CD4-positive, alpha-beta memory T cell (primary cell): ENCODE results near the gene SMG7. TPM values are rescaled to one million over a fixed set of nuclear protein-coding genes. Genes with fewer than 3 reads are reported as not detected.
A peak's percentile ranks its signal among the peaks of the same experiment; 100 is the strongest.

ENCODE experiments used
- CTCF ChIA-PET: fragments of 350-600 bp; sonication (Branson Sonifier 250); formaldehyde crosslinking; loops from one replicate; lab custom pipeline; 2021; ENCODE audit warnings: inconsistent platforms; ENCODE audit not compliant: partially characterized antibody; lab: Charles Lee
- POLR2A ChIA-PET: fragments of 350-600 bp; sonication (Branson Sonifier 250); formaldehyde crosslinking; loops from one replicate; lab custom pipeline; 2021; ENCODE audit not compliant: partially characterized antibody; lab: Charles Lee
- DNase-seq, 5 donors: peaks; one replicate each; pipeline versions ENCODE4 v3.0.0 to v3.0.0-alpha.2; 2020 to 2022; ENCODE audit warnings: mixed read lengths in 1 of 5
- H3K27ac ChIP-seq: one replicate; pipeline ENCODE4 v1.7.0; 2013; ENCODE audit warnings: low read depth, low read length
- H3K27me3 ChIP-seq: 2 replicates; pipeline ENCODE4 v1.7.0; 2013; ENCODE audit warnings: mild to moderate bottlenecking, low read length, moderate library complexity; ENCODE audit not compliant: insufficient read depth
- H3K36me3 ChIP-seq: 2 replicates; pipeline ENCODE4 v1.7.0; 2013; ENCODE audit warnings: mild to moderate bottlenecking, low read length, moderate library complexity; ENCODE audit not compliant: insufficient read depth
- H3K4me1 ChIP-seq: 2 replicates; pipeline ENCODE4 v1.7.0; 2013; ENCODE audit warnings: mild to moderate bottlenecking, low read length, moderate library complexity; ENCODE audit not compliant: insufficient read depth
- H3K4me3 ChIP-seq, 2 donors: one replicate each; pipeline ENCODE4 v1.7.0; 2013; ENCODE audit warnings: low read length in 2 of 2, mild to moderate bottlenecking in 1 of 2
- H3K9me3 ChIP-seq, 2 donors: one replicate each; pipeline ENCODE4 v1.7.0; 2013; ENCODE audit warnings: low read length in 2 of 2, control low read depth in 1 of 2; ENCODE audit not compliant: control insufficient read depth in 1 of 2
- H3K27ac Mint-ChIP-seq, 7 donors: one replicate each; pipeline ENCODE4 v1.8.0; 2020 to 2021; ENCODE audit warnings: mixed read lengths in 7 of 7, mild to moderate bottlenecking in 6 of 7, inconsistent platforms in 3 of 7, moderate library complexity in 3 of 7
- H3K27me3 Mint-ChIP-seq, 2 donors: one replicate each; pipeline ENCODE4 v1.8.0; 2020 to 2021; ENCODE audit warnings: mixed read lengths in 2 of 2
- H3K36me3 Mint-ChIP-seq, 2 donors: one replicate each; pipeline ENCODE4 v1.8.0; 2020 to 2021; ENCODE audit warnings: mixed read lengths in 2 of 2, inconsistent platforms in 1 of 2, mild to moderate bottlenecking in 1 of 2
- H3K4me1 Mint-ChIP-seq, 4 donors: one replicate each; pipeline ENCODE4 v1.8.0; 2020 to 2021; ENCODE audit warnings: mixed read lengths in 4 of 4, mild to moderate bottlenecking in 1 of 4
- H3K4me3 Mint-ChIP-seq, 8 donors: one replicate each; pipeline ENCODE4 v1.8.0; 2020 to 2021; ENCODE audit warnings: mixed read lengths in 8 of 8, mild to moderate bottlenecking in 7 of 8, moderate library complexity in 6 of 8, inconsistent platforms in 3 of 8
- H3K9me3 Mint-ChIP-seq, 8 donors: one replicate each; pipeline ENCODE4 v1.8.0; 2020 to 2021; ENCODE audit warnings: mixed read lengths in 8 of 8, mild to moderate bottlenecking in 5 of 8, inconsistent platforms in 3 of 8, moderate library complexity in 1 of 8
- intact Hi-C: fragments of 100-400 bp; cut with micrococcal nuclease; formaldehyde crosslinking; loops from one replicate; pipeline ENCODE4 v1.15.1; 2023
- polyA plus RNA-seq, 2 donors: library from polyadenylated mRNA; unstranded; fragments of 300-500 nt; fragmentation: Illumina TruSeq; gene quantifications; one replicate each; pipeline ENCODE4 v1.2.3, GENCODE V29; 2021
- total RNA-seq, 2 experiments: library from RNA; stranded (reverse); gene quantifications; one replicate each; pipeline ENCODE4 v1.2.3, GENCODE V29; 2021

The SMG7 gene
- total and polyA plus RNA-seq, 4 experiments from 2014 or later, result 15.0 to 66.5 (median 52.0) TPM

GRCh38 chr1:183522104-183522503 is 49.8 kb downstream of the SMG7 start:
- Mint-ChIP-seq H3K9me3 (no peaks in the 10 kb centered on the region), H3K27me3 (no peaks in the 10 kb centered on the region), H3K36me3 (peaks cover 44 to 56% of the 10 kb centered on the region in 2 donors), H3K27ac (peak overlapping the region in 3 of 7 donors; percentile 0 to 60 (median 13)), H3K4me3 (no peak overlapping the region), H3K4me1 (peaks cover 0 to 9% (median 2%) of the 10 kb centered on the region in 4 donors)
- H3K27me3 ChIP-seq, result no peaks in the 10 kb centered on the region
- no peaks in the 10 kb centered on the region for H3K4me1 ChIP-seq
- peaks cover 35% of the 10 kb centered on the region for H3K36me3 ChIP-seq
- no peak overlapping the region for H3K27ac ChIP-seq
- H3K9me3 ChIP-seq, result no peaks in the 10 kb centered on the region
- no peak overlapping the region for H3K4me3 ChIP-seq
- POLR2A ChIA-PET, result no interaction called here
- DNase-seq, result no peak
- intact Hi-C loops, result no loop called here
- CTCF ChIA-PET, result interaction anchor here (1.5 to 1.7 kb wide), 2 partner anchors 9 to 19 kb away, joined by 4 to 8 read pairs; no protein-coding TSS in a partner anchor

- Mint-ChIP-seq H3K9me3 (no peaks in the 10 kb centered on the region), H3K27me3 (no peaks in the 10 kb centered on the region), H3K36me3 (peaks cover 44 to 65% of the 10 kb centered on the region in 2 donors), H3K4me1 (peaks cover 0 to 4% (median 0%) of the 10 kb centered on the region in 4 donors), H3K27ac (no peak overlapping the region), H3K4me3 (no peak overlapping the region)
- CTCF ChIA-PET, result interaction anchor here (0.9 kb wide), 1 partner anchor 59 kb away, joined by 3 read pairs; no protein-coding TSS in a partner anchor
- H3K9me3 ChIP-seq, result no peaks in the 10 kb centered on the region
- no peak overlapping the region for H3K4me3 ChIP-seq
- H3K27me3 ChIP-seq, result no peaks in the 10 kb centered on the region
- DNase-seq, result no peak
- no peak overlapping the region for H3K27ac ChIP-seq
- POLR2A ChIA-PET, result no interaction called here
- no peaks in the 10 kb centered on the region for H3K4me1 ChIP-seq
- intact Hi-C loops, result no loop called here
- H3K36me3 ChIP-seq, result peaks cover 28% of the 10 kb centered on the region
Measured at GRCh38 chr1:183528577-183528976, 56.3 kb downstream of the SMG7 start.

- H3K4me1 ChIP-seq, result no peaks in the 10 kb centered on the region
- intact Hi-C loops, result no loop called here
- H3K4me3 ChIP-seq, result no peak overlapping the region
- H3K27ac ChIP-seq, result no peak overlapping the region
- CTCF ChIA-PET, result no interaction called here
- H3K36me3 ChIP-seq, result peaks cover 30% of the 10 kb centered on the region
- no peaks in the 10 kb centered on the region for H3K9me3 Mint-ChIP-seq
- no peaks in the 10 kb centered on the region for H3K4me1 Mint-ChIP-seq
- H3K4me3 Mint-ChIP-seq, result no peak overlapping the region
- no peaks in the 10 kb centered on the region for H3K9me3 ChIP-seq
- DNase-seq, result no peak
- H3K27me3 Mint-ChIP-seq, result no peaks in the 10 kb centered on the region
- POLR2A ChIA-PET, result interaction anchor here (0.6 kb wide), 1 partner anchor 696 kb away, joined by 3 read pairs; no protein-coding TSS in a partner anchor
- no peaks in the 10 kb centered on the region for H3K27me3 ChIP-seq
- H3K36me3 Mint-ChIP-seq, result peaks cover 57 to 74% of the 10 kb centered on the region in 2 donors
- H3K27ac Mint-ChIP-seq, result peak overlapping the region in 2 of 7 donors; percentile 48 to 81
Measured at GRCh38 chr1:183533617-183534174, 61.4 kb downstream of the SMG7 start.

GRCh38 chr1:183537405-183537804 is 65.1 kb downstream of the SMG7 start:
- Mint-ChIP-seq H3K4me1 (peaks cover 0 to 4% (median 0%) of the 10 kb centered on the region in 4 donors), H3K27me3 (no peaks in the 10 kb centered on the region), H3K4me3 (no peak overlapping the region), H3K36me3 (peaks cover 65 to 70% of the 10 kb centered on the region in 2 donors), H3K9me3 (no peaks in the 10 kb centered on the region), H3K27ac (peak overlapping the region in 4 of 7 donors; percentile 12 to 79 (median 49))
- Histone ChIP-seq H3K4me3 (no peak overlapping the region), H3K27ac (no peak overlapping the region), H3K27me3 (no peaks in the 10 kb centered on the region), H3K9me3 (no peaks in the 10 kb centered on the region), H3K4me1 (no peaks in the 10 kb centered on the region), H3K36me3 (peaks cover 39% of the 10 kb centered on the region)
- CTCF ChIA-PET, result no interaction called here
- intact Hi-C loops, result no loop called here
- DNase-seq, result no peak
- POLR2A ChIA-PET, result no interaction called here

- no peak overlapping the region for H3K27ac ChIP-seq
- peaks cover 54% of the 10 kb centered on the region for H3K36me3 ChIP-seq
- H3K9me3 ChIP-seq, result no peaks in the 10 kb centered on the region
- peaks cover 0 to 5% (median 1%) of the 10 kb centered on the region in 4 donors for H3K4me1 Mint-ChIP-seq
- no peaks in the 10 kb centered on the region for H3K4me1 ChIP-seq
- no peak overlapping the region for H3K4me3 ChIP-seq
- peak overlapping the region in 4 of 7 donors; percentile 8 to 87 (median 28) for H3K27ac Mint-ChIP-seq
- no peak overlapping the region for H3K4me3 Mint-ChIP-seq
- DNase-seq, result peak in 4 of 5 donors; percentile 36 to 47 (median 41)
- no peaks in the 10 kb centered on the region for H3K27me3 ChIP-seq
- no peaks in the 10 kb centered on the region for H3K9me3 Mint-ChIP-seq
- ChIA-PET CTCF (no interaction called here), POLR2A (no interaction called here)
- intact Hi-C loops, result loop anchor here (1.0 to 5.0 kb wide), 3 partner anchors 73 to 373 kb away; no protein-coding TSS in a partner anchor
- peaks cover 68 to 79% of the 10 kb centered on the region in 2 donors for H3K36me3 Mint-ChIP-seq
- no peaks in the 10 kb centered on the region for H3K27me3 Mint-ChIP-seq
Measured at GRCh38 chr1:183543619-183544204, 71.4 kb downstream of the SMG7 start.

GRCh38 chr1:183544598-183545297 is 72.4 kb downstream of the SMG7 start:
- H3K4me1 ChIP-seq, result no peaks in the 10 kb centered on the region
- CTCF ChIA-PET, result interaction anchor here (0.8 to 1.4 kb wide), 2 partner anchors 74 to 80 kb away, joined by 3 read pairs; no protein-coding TSS in a partner anchor
- Mint-ChIP-seq H3K27ac (peak overlapping the region in 3 of 7 donors; percentile 42 to 88 (median 72)), H3K36me3 (peaks cover 69 to 80% of the 10 kb centered on the region in 2 donors), H3K4me3 (no peak overlapping the region), H3K4me1 (peaks cover 0 to 5% (median 1%) of the 10 kb centered on the region in 4 donors), H3K27me3 (no peaks in the 10 kb centered on the region), H3K9me3 (no peaks in the 10 kb centered on the region)
- no peaks in the 10 kb centered on the region for H3K9me3 ChIP-seq
- no peak overlapping the region for H3K27ac ChIP-seq
- no peak for DNase-seq
- POLR2A ChIA-PET, result no interaction called here
- peaks cover 55% of the 10 kb centered on the region for H3K36me3 ChIP-seq
- H3K27me3 ChIP-seq, result no peaks in the 10 kb centered on the region
- intact Hi-C loops, result loop anchor here (5.0 kb wide), 1 partner anchor 78 kb away; no protein-coding TSS in a partner anchor
- H3K4me3 ChIP-seq, result no peak overlapping the region

GRCh38 chr1:183546427-183546826 is 74.1 kb downstream of the SMG7 start:
- no peaks in the 10 kb centered on the region for H3K27me3 Mint-ChIP-seq
- ChIA-PET CTCF (no interaction called here), POLR2A (interaction anchor here (0.6 kb wide), 1 partner anchor 16 kb away, joined by 3 read pairs; no protein-coding TSS in a partner anchor)
- H3K4me1 Mint-ChIP-seq, result peaks cover 0 to 5% (median 1%) of the 10 kb centered on the region in 4 donors
- Histone ChIP-seq H3K9me3 (no peaks in the 10 kb centered on the region), H3K27me3 (no peaks in the 10 kb centered on the region), H3K27ac (no peak overlapping the region), H3K4me3 (no peak overlapping the region), H3K36me3 (peaks cover 59% of the 10 kb centered on the region), H3K4me1 (no peaks in the 10 kb centered on the region)
- H3K27ac Mint-ChIP-seq, result peak overlapping the region in 2 of 7 donors; percentile 42 to 87
- DNase-seq, result no peak
- intact Hi-C loops, result no loop called here
- H3K9me3 Mint-ChIP-seq, result no peaks in the 10 kb centered on the region
- peaks cover 69 to 82% of the 10 kb centered on the region in 2 donors for H3K36me3 Mint-ChIP-seq
- no peak overlapping the region for H3K4me3 Mint-ChIP-seq
